Smooth muscle cell (in vitro differentiated cells): ENCODE results near the gene PCSK5. TPM values are rescaled to one million over a fixed set of nuclear protein-coding genes. Genes with fewer than 3 reads are reported as not detected.
"Not testable (repeated sequence)": the region's sequence is repeated elsewhere in the genome, so short reads cannot be mapped to it uniquely, and the experiment has no call there.

Experiments
- DNase-seq: peaks from one replicate; lab custom pipeline; 2025; ENCODE audit not compliant: unreplicated experiment; lab: John Stamatoyannopoulos, UW
- H2AFZ ChIP-seq: fragments of 200-600 bp; sonication (generic); 2 replicates; pipeline ENCODE4 v1.6.0; 2016; ENCODE audit warnings: antibody characterized with exemption, low read depth, mild to moderate bottlenecking
- H3F3A ChIP-seq: fragments of 200-600 bp; sonication (generic); 2 replicates; pipeline ENCODE4 v1.6.0; 2017; ENCODE audit warnings: antibody characterized with exemption, low read depth
- H3K27ac ChIP-seq: fragments of 200-600 bp; sonication (generic); 2 replicates; pipeline ENCODE4 v1.5.1; 2016; ENCODE audit warnings: low read depth, mild to moderate bottlenecking
- H3K27me3 ChIP-seq: fragments of 200-600 bp; sonication (generic); 2 replicates; pipeline ENCODE4 v1.6.1; 2016; ENCODE audit warnings: low read depth, mild to moderate bottlenecking
- H3K36me3 ChIP-seq: fragments of 200-600 bp; sonication (generic); 2 replicates; pipeline ENCODE4 v1.5.1; 2016; ENCODE audit warnings: low read depth
- H3K4me1 ChIP-seq: fragments of 200-600 bp; sonication (generic); 2 replicates; pipeline ENCODE4 v1.5.1; 2016; ENCODE audit warnings: low read depth
- H3K4me2 ChIP-seq: fragments of 200-600 bp; sonication (generic); 2 replicates; pipeline ENCODE4 v1.6.0; 2016; ENCODE audit warnings: mild to moderate bottlenecking
- H3K4me3 ChIP-seq: fragments of 200-600 bp; sonication (generic); 2 replicates; pipeline ENCODE4 v1.5.1; 2016; ENCODE audit warnings: mild to moderate bottlenecking
- H3K79me2 ChIP-seq: fragments of 200-600 bp; sonication (generic); 2 replicates; pipeline ENCODE4 v1.6.0; 2016; ENCODE audit warnings: low read depth, mild to moderate bottlenecking
- H3K9ac ChIP-seq: fragments of 200-600 bp; sonication (generic); 2 replicates; pipeline ENCODE4 v1.6.0; 2016; ENCODE audit warnings: low read depth
- H3K9me3 ChIP-seq: fragments of 200-600 bp; sonication (generic); replicated peaks from 2 replicates; pipeline ENCODE4 v1.5.1; 2016; ENCODE audit warnings: low read depth
- H4K20me1 ChIP-seq: fragments of 200-600 bp; sonication (generic); 2 replicates; pipeline ENCODE4 v1.6.0; 2016; ENCODE audit warnings: low read depth
- CTCF ChIP-seq: fragments of 200-600 bp; sonication (generic); IDR thresholded peaks from 2 replicates; pipeline ENCODE4 v1.5.1; 2017; ENCODE audit warnings: borderline replicate concordance, mild to moderate bottlenecking, antibody characterized with exemption; ENCODE audit not compliant: insufficient read depth, poor library complexity, severe bottlenecking
- WGBS: methylation state at CpG from one replicate; pipeline ENCODE4 v1.1.7; 2016; ENCODE audit warnings: low lambda C conversion rate; 5-methylcytosine and 5-hydroxymethylcytosine counted together
- polyA plus RNA-seq: library from polyadenylated mRNA; unstranded; fragments of >200 nt; fragmentation: Nextera tagmentation; extraction: Ambion mirVana; gene quantifications from 2 replicates; pipeline ENCODE4 v1.2.1, GENCODE V29; 2016
- total RNA-seq: library from RNA; depleted of rRNA; stranded (reverse); fragments of >200 nt; gene quantifications from 2 replicates; pipeline ENCODE4 v1.2.3, GENCODE V29; 2014

The PCSK5 gene
- total and polyA plus RNA-seq, 2 experiments from 2014 or later, result 2.3 to 2.8 TPM

- WGBS, result 93% methylated on average over 2 of the region's 2 CpGs
- Histone ChIP-seq H3F3A (no peaks in the 10 kb centered on the region), H3K4me1 (peaks cover 2% of the 10 kb centered on the region)
Observed at GRCh38 chr9:76359766-76360165, 469.3 kb downstream of the PCSK5 start.

GRCh38 chr9:76362332-76363031 lies 472.0 kb downstream of the PCSK5 start:
- not testable (repeated sequence) for H3K9me3 ChIP-seq, H3K79me2 ChIP-seq, H3F3A ChIP-seq, H3K27ac ChIP-seq, H4K20me1 ChIP-seq, H3K27me3 ChIP-seq, H3K36me3 ChIP-seq, H3K4me3 ChIP-seq, H3K4me2 ChIP-seq, H2AFZ ChIP-seq, H3K9ac ChIP-seq, DNase-seq, H3K4me1 ChIP-seq
- WGBS, result 66% methylated on average over 16 of the region's 16 CpGs

More at GRCh38 chr9:76359766-76360165, 469.3 kb downstream of the PCSK5 start:
- no peak for TF ChIP-seq CTCF
- Histone ChIP-seq H3K79me2 (no peaks in the 10 kb centered on the region), H3K27me3 (peaks cover 8% of the 10 kb centered on the region), H4K20me1 (no peaks in the 10 kb centered on the region), H3K9me3 (no peaks in the 10 kb centered on the region), H3K36me3 (no peaks in the 10 kb centered on the region), H3K4me2 (no peak overlapping the region), H3K27ac (no peak overlapping the region), H3K4me3 (no peak overlapping the region), H3K9ac (no peak overlapping the region), H2AFZ (no peak overlapping the region)
- no peak for DNase-seq

GRCh38 chr9:76363032-76363395 lies 472.5 kb downstream of the PCSK5 start:
- Histone ChIP-seq H3F3A (no peaks in the 10 kb centered on the region), H3K27ac (no peak overlapping the region), H3K4me2 (no peak overlapping the region), H2AFZ (no peak overlapping the region), H3K27me3 (no peaks in the 10 kb centered on the region), H4K20me1 (no peaks in the 10 kb centered on the region), H3K9ac (no peak overlapping the region), H3K9me3 (no peaks in the 10 kb centered on the region), H3K4me3 (no peak overlapping the region), H3K36me3 (no peaks in the 10 kb centered on the region), H3K79me2 (no peaks in the 10 kb centered on the region), H3K4me1 (peaks cover 2% of the 10 kb centered on the region)
- no peak for TF ChIP-seq CTCF
- WGBS, result 93% methylated on average over 3 of the region's 3 CpGs
- DNase-seq, result no peak

- Histone ChIP-seq H3K27me3 (no peaks in the 10 kb centered on the region), H3K36me3 (no peaks in the 10 kb centered on the region), H4K20me1 (no peaks in the 10 kb centered on the region), H3K79me2 (no peaks in the 10 kb centered on the region), H2AFZ (no peak overlapping the region), H3K4me1 (peaks cover 9% of the 10 kb centered on the region), H3K9me3 (no peaks in the 10 kb centered on the region), H3F3A (no peaks in the 10 kb centered on the region), H3K4me3 (no peak overlapping the region), H3K27ac (no peak overlapping the region), H3K4me2 (no peak overlapping the region), H3K9ac (no peak overlapping the region)
- TF ChIP-seq CTCF, result no peak
- DNase-seq, result no peak
- 24% methylated on average over 1 of the region's 1 CpG for WGBS
Observed at GRCh38 chr9:76365028-76365427, 474.6 kb downstream of the PCSK5 start.
